Fibroblast of lung (primary cell): ENCODE measurements around the gene YTHDC2.

Experiments
- EZH2 ChIP-seq: IDR thresholded peaks from 2 replicates; pipeline ENCODE4 v1.5.1; 2012; ENCODE audit warnings: low read length, control low read depth, mild to moderate bottlenecking; ENCODE audit errors: missing control alignments
- TF ChIP-seq, protein P1 (sequence below), 2 donors: IDR thresholded peaks in 1 of 2; conservative IDR thresholded peaks in 1 of 2; 1 replicate in 1 of 2; 2 replicates in 1 of 2; pipeline ENCODE4 v1.5.1; 2011 to 2012; ENCODE audit warnings: low read length in 2 of 2, control low read depth in 1 of 2, inconsistent platforms in 1 of 2, low read depth in 1 of 2, mild to moderate bottlenecking in 1 of 2

DNA sequence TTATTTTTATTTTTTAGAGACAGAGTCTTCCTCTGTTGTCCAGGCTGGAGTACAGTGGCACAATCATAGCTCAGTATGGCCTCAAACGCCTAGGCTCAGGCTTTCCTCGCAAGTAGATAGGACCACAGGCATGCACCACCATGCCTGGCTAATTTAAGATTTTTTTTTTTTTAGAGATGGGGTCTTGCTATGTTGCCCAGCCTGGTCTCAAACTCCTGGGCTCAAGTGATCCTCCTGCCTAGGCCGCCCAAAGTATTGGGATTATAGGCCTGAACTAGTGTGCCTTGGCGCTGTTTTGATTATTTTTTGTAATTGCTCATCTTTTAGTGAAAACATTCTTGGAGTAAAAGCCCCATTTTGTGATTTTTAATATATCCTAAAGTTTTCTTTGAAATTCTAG lies 5.4 kb downstream of the YTHDC2 start:
- TF ChIP-seq EZH2, result no peak
- TF ChIP-seq, protein P1, sequence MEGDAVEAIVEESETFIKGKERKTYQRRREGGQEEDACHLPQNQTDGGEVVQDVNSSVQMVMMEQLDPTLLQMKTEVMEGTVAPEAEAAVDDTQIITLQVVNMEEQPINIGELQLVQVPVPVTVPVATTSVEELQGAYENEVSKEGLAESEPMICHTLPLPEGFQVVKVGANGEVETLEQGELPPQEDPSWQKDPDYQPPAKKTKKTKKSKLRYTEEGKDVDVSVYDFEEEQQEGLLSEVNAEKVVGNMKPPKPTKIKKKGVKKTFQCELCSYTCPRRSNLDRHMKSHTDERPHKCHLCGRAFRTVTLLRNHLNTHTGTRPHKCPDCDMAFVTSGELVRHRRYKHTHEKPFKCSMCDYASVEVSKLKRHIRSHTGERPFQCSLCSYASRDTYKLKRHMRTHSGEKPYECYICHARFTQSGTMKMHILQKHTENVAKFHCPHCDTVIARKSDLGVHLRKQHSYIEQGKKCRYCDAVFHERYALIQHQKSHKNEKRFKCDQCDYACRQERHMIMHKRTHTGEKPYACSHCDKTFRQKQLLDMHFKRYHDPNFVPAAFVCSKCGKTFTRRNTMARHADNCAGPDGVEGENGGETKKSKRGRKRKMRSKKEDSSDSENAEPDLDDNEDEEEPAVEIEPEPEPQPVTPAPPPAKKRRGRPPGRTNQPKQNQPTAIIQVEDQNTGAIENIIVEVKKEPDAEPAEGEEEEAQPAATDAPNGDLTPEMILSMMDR (conservative IDR thresholded peaks at IDR 0.05 in 1 of 2, IDR thresholded peaks at IDR 0.05 in 1 of 2; ENCODE audit: low read depth in 1 of 2, low read length in 2 of 2), result no peak
